Activated naive CD8-positive, alpha-beta T cell treated with anti-CD3 and anti-CD28 coated beads, Interleukin-2, amount 50 U/mL, for 16 hours (primary cell): ENCODE measurements around the gene CDH15.
A peak's percentile ranks its signal among the peaks of the same experiment; 100 is the strongest.
"Not testable (repeated sequence)": the region's sequence is repeated elsewhere in the genome, so short reads cannot be mapped to it uniquely, and the experiment has no call there.

ENCODE experiments used
- DNase-seq: peaks from one replicate; pipeline ENCODE4 v3.0.0-alpha.2; 2020; ENCODE audit warnings: low read depth, low spot score

The CDH15 gene

DNA sequence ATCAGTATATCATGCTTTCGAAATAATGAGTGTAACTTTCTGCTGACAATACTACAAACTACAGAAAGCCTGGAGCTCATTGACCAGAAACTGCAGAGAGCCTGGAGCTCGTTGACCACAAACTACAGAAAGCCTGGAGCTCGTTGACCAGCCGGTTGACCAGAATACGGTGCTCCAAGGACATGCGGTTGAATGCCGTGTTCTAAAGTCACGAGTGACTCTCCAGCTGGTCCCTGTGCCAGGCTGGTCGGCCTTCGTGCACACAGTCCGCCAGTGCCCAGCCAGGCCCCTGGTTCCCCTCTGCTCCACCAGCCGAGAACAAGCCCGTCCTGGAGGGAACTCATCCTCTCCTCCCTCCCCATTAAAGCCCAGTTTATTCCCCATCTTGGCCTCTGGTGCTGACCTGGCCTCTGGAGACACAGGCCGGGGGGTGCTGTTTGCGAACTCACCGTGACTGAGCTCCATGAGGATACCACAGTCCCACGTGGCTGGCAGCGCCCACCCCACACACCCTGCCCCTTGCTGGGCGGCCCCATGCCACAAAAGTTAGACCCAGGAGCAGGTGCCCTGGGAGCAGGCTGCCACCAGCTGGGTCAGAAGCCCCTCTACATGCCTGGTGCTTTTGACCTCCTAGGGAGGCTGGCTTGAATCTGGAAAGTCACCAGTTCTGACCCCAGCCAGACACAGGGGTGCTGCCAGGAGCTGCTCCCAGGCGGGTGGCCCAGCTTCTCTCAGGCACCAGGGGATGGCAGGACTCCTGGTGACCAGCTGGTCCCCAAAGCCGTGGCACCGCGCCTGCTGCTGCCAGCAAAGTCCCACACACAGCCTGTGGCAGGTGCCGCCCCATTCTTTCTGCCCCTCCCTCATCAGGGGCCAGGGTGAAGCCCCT lies 15.5 kb upstream of the CDH15 start:
- DNase-seq = no peak

DNA sequence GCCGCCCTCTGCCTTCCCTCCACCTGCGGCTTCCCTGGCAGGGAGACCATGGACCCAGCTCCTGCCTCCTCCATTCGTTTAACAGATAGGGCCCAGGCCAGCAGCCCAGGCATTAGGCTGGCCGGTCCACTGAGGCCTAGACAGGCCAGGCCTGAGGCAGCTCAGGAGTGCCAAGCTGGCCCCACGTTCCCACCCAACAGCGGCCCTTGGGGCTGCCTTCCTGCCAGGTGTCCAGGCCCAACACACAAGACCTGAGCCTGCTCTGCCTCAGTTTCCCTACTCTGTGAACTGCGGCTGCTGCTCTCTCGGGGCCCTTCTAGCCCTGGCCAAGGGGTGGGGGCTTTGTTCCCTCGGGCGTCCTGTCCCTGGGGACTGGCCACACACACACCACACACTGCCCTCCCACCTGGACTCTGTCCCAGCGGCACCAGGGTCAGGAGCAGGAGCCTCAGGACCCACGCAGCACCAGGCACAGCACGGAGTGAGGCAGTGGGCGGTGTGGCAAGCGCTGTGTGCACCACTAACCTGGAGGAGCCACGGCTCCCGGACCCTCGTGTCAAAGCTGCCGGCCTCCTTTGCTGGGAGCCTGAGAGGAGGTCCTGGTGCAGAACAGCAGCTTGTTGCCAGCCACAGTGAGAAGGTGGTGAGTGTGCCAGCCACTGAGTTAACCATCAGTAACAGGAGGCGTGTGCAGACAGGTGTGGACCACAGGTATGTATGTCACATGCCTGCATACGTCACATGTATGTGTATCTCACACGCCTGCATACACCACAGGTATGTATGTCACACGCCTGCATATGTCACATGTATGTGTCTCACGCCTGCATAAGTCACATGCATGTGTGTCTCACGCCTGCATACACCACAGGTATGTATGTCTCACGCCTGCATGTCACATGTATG lies 14.6 kb upstream of the CDH15 start:
- no peak for DNase-seq

DNA sequence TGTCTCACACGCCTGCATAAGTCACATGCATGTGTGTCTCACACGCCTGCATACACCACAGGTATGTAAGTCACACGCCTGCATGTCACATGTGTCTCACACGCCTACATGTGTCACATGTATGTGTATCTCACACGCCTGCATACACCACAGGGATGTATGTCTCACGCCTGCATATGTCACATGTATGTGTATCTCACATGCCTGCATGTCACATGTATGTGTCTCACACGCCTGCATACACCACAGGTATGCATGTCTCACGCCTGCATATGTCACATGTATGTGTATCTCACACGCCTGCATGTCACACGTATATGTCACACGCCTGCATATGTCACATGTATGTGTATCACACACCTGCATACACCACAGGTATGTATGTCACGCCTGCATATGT lies 13.8 kb upstream of the CDH15 start:
- no peak for DNase-seq

DNA sequence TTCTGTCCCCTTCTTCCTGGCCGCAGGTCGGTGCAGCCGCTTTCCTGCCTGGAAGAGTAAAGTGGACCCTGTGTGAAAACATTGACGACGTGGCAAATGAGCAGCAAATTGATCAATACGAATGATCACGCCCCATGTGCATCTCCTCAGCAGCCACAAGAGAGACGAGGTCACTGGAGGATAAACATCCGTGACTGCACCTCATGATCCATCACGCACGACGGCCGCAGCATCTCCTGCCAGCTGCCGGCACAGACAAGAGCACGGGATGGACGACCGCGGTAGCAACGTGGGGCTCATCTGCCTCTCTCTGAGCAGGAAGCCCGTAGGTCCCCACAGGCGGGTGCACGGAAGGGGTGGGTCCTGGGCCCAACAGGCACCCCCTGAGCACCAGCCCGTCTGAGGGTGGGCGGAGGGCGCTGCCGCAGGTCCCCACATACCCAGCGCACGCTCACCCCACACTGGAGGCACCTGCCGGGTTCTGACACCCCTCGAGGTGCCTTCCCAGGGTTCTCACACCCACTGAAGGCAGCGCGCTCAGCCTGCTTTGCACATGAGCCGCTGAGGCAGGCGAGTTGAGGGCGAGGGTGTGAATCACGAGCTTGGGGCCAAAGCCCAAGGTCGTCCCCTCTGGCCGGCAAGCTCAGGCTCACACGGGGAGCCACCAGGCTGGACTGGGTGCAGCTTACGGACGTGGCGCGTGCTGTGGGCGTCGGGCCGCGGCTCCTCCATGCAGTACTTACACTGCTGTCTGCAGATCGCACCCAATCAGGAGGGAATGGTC lies 12.3 kb upstream of the CDH15 start:
- no peak for DNase-seq

DNA sequence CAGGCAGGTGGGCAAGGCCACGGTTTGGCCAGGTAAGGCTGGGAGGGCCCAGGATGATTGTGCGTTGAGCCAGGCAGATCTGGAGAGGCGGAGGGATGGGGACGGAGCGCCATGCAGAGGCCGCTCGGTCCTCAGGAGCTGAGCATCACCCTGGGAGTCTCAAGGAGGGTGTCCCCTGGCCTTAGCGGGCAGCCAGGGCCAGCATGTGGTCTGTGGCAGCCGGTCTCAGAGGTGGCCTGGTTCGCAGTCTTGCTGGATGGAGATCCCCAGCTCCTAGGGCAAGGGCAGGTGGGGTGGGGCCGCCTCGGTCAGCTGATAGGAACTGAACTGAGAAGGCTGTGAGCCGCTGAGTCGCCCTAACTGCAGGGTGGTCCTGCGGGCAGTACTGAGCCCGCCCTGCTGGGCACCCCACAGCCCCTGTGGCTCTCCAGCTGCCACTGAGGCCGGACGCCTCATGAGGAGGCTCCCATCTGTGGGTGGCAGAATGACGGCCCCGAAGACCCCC lies 11.6 kb upstream of the CDH15 start:
- DNase-seq = no peak

DNA sequence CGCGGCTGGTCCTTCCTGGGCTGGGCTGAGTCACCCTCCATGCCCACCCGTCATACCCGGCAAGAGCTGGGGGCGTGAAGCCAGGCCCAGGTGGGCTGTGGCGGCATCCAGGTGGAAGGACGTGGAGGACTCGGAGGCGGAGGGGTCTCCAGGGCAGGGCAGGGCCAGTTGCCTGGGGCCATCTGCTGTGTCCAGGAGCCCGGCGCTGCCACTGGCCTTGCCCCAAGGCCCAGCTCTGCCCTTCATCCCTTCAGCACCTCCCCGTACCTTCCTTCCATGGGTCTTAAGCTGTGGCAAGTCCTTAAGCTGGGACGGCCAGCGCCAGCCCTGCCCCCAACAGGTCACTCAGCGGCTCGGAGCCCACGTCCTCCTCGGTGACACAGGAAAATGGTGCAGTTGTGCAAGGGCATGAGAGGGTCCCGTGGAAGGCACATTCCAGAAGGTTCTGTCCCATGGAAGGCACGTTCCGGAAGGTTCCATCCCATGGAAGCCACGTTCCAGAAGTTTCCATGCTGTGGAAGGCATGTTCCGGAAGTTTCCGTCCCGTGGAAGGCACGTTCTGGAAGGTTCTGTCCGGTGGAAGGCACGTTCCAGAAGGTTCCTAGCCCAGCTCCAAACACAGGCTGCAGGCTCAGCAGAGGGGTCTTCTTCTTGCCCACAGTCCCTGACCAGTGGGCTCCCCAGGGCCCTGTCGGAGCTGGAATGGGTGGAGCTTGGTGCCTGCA lies 10.4 kb upstream of the CDH15 start:
- DNase-seq = no peak

DNA sequence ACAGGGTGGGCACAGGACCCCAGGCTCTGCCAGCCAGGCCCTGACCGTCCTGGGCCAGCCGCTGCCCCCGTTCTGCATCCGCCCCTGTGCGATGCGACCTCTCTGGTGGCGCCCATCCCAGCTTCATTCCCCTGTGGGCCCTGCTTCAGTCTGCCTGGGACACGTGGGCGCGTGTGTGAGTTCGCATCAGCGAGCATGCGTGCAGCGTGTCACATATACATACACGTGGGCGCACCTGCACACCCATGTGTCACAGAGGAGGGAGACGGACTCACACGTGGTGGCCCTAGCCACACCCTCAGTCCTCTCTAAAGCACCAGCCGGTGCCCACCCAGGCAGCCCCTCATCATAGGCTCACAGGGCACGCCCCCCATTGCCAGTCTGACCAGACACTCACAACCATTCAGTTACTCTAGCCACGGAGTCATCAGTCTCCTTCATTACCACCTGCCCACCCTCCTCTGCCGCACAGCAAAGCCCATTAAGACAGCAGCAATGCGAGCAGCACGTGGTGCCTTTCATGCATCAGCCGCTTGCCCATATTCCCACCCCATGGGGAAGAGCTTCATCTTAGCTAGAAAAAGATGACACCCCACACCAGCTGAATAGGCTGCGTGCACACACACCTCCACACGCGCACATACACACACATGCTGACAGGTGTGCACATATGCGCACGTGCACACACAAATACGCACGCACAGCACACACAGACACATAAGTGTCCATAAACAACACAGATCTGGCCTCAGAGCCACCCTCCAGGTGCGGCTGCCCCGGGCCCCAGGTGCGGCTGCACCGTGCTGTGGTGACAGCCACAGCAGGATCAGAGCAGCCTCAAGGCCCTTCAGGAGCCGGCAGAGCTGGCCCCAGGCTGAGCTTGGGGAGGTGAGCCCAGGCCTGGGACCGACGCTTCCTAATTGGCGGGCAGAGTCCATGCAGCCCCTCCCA lies 9.5 kb upstream of the CDH15 start:
- no peak for DNase-seq

DNA sequence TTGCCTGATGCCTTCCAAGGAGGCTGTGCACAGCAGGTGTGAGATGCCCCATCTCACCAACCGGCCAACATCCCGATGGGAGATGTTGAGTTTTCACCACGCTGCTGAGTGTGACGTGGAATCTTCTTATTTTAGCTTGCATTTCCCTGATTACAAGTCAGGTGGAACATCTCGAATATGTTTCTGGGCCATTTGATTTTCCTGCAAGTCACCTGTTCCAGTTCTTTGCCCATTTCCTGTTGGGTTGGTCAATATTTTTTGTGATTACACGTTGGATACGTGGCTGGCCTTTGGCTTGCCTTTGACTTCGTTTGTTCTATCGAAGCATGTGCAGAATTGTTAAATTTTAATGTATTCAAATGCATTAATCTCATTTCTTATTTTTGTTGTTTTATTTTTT lies 8.3 kb upstream of the CDH15 start:
- DNase-seq = no peak

DNA sequence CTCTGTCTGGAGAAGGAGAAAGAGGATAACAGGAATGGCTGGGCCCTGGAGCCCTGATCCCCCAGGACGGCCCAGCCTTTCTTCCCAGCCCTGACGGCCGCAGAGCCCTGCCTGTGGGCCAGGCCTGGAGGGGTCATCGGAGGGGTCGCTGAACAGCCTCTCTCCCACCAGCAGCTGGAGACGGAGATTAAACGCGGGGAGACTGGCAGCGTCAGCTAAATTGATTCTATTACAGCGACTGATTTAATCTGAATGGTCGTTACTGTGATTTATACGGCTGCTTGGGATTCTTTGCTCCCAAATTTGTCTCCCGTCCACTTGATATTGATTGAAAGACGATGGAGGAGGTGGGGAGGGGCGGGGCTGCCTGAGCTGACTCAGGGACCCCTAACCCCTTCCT lies 7.1 kb upstream of the CDH15 start:
- DNase-seq = no peak

DNA sequence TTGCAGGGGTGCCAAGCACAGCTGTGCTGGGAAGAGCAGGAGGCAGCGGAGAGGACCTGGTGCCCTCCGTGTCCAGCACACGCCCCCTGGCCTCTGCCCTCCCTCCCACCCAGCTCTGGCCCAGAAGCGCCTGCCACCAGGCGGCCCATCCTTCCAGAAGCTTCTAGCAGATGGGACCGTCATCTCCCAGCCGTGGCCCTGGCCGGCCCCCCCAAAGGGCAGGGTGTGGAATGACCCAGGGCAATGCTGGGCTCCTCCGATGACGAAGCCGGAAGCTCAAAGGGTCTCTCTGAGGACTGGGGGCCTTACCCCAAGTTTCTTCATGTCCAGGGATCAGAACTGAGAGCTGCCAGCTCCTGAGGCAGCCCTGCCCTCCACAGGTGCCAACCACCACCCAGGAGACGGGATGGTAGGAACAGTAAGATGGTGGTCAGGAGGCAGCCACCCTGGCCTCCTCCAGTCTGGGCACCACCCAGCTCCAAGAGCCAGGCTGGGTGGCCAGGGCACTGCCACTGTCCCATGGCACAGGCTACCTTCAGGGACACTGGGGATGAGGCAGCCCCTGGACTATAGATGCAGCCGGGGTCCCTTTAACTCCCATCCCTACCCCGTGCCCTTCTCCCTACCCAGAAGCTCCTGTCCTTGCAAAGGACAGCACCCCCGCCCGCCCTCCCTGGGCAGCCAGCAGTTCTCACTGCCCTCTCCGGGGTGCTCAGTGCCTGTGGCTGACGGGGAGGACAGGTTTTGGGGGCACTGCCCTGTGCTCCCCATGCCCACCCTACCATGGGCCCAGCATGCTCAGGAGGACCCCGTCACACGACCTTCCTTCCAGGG lies 6.5 kb upstream of the CDH15 start:
- DNase-seq = no peak

DNA sequence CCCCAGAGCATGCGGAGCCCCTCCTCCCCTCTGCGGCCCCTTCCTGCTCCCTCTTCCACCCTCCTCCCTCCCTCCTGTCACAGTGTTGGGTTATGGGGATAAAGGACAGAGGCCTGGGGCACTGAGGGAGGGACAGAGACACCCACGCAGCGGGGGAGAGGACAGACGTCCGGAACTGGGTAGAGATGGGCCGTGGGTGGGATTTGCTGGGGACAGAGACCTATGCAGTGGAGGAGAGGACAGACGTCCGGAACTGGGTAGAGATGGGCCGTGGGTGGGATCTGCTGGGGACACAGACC lies 5.9 kb upstream of the CDH15 start:
- DNase-seq = not testable (repeated sequence)

DNA sequence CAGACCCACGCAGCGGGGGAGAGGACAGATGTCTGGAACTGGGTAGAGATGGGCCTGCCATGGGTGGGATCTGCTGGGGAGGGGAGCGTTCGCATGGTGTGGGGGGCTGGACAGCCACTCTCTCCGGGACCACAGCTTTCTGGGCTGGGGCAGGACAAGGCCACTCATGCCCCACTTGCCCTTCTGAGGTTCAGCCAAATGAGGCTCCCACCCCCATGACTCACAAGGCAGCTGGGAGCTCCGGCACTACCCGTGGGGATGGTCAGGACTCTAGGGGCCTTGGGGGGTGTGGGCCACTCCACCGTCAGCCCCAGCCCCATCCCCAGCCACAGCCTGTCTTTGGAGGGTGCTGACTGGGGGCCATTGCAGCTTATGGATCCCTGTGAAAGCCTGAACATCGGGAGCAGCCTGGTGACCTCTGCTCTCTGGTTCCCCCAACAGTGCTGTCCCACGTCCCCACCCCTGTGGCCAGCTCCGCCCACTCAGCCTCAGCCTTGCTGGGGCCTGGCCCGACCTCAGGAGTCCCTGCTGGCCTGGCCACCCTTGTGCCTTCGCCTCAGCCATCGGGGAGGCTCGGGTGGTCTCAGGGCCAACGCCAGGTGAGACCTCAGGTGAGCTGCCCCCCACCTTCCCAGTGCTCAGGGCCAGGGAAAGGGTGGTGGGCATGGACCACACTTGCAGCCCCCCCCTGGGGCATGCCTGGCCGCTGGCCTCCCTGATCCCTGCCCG lies 4.7 kb upstream of the CDH15 start:
- no peak for DNase-seq

DNA sequence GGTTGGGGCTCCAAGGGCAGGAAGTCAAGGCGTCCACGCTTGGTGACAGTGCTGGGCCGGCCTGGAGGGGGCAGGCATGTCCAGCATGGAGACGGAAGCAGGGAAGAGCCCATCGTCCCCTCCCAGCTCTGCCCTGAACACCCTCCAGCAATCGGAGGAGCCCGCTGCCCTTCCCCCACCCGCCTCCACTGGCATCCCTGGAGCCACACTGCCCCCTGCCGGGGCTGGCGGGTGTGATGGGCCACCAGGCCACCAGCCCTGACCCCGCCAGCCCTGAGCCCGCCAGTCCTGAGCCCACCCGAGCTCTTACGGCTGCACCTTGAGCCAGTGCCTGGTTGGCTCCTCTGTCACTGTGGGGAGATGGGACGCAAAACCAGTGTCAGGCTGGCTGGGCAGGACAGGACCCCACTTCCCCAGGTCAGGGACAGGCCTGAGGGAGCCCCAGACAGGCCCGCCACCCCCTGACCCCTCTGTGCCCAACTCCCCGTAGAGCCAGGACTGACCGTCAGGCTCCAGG lies 4.1 kb upstream of the CDH15 start:
- peak; percentile 76 for DNase-seq

DNA sequence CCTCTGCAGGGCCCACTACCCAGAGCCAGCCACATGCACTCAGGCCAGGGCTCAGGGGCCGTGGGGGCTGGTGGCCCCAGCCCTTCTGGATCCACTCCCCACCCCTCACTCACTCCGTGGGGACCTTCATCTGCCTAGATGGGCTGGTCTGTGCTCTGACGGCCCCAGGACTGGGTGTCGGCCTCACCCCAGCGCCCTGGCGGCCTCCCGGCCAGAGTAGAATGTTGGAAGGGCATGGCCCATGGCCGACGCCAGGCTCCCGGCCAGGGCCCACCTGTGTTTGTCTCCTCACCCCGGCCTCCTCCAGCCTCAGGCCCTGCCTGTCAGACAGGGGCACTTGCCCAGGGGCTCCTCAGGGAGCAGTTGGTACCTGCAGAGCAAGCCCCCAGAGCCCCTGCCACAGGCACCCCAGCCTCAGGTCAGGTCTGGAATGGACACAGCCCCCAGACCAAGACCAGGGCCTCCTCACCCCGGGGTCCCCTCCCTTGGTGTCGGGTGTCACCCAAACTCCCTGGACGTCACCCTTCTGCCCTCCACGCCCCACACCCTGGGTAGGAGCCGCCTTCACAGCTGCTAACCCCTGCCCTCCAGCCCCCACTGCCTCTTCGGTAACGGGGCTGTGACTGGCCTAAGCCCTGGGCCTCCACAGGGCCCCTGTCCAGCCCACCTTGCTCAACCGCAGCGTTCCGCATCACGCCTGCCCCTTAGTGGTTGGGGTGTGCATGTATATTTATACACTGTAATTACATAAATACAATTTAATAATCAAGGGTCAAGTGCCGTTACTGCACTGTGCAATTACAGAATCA lies 3.0 kb upstream of the CDH15 start:
- DNase-seq = no peak

DNA sequence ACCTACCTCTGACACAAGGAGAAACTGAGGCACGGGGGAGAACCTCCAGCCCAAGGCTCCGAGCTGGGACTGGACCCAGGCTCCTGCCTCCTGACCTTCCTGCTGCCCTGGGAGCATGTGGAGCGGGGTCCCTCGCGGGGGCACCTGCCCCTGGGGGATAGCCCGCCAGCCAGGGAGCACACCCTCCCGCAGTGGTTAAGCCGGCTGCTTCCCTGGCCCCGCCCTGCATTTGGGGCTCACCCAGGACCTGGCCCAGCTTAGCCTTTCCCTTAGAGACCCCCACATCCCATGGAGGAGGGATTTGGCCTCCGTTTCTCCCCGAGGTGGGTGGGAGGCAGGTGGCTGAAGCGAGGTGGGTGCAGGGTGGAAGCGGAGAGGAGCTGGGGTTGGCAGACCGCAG lies 1.8 kb upstream of the CDH15 start:
- DNase-seq = no peak

DNA sequence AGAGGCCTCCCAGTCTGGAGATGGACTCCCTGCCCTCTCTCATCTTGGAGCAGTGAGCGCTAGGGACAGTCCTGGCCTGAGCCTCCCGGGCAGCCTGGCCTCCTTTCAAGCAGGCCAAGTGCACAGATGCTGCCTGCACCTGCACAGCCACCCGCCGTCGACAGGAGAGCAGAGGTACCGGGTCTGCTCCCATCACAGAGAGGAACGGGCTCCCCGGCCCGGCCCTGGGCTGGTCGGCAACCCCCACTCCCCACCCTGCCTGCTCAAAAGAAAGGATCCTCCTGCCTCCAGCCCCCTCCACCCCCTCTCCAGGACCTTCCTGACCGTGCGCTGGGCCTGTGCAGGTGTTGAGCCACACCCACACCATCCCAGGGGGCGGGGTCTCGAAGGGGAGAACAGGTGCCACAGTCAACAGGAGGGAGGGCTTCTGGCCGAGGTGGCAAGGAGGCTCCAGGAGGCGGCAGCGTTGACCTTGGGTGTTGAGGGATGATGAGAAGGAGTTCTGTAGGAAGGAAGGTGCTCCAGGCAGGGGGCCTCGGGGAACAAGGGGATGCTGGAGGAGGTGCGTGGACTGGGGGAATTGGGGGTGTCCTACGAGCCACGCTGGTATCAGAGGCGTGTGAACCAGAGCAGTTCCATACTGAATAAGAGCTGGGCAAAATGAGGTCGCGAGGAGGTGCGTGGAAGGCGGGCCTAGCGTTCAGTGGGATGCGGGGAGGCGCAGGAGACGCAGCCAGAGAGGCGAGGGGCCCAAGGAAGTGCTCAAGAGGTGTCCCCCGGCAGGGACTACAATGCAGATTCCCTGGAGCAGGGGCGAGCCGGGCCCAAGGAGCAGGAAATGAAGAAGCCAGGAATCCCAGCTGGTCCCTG lies 967 bp upstream of the CDH15 start:
- no peak for DNase-seq

DNA sequence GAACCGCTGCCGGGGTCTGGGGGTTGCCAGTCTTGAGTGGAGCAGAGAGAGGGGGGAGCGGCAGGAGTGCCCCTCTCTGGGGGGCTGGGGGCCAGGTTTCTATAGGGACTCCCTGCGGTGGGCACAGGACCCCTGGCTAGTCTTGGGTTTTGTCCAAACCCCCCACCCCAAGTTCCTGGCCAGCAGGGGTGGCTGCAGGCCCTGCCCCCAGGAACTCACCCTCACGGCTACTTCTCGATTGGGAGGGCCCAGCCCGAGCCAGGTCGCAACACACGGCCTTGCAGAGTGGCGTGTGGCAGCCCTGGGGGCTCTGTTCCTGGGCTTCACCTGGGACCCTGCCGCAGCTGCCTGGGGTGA lies 601 bp downstream of the CDH15 start:
- no peak for DNase-seq
